PC-9 (cell line): Measurements from ENCODE around the gene ATP13A5.
A peak's percentile ranks its signal among the peaks of the same experiment; 100 is the strongest.

Experiments
- CTCF ChIP-seq: fragments of 200-600 bp; sonication (generic); conservative IDR thresholded peaks from 2 replicates; pipeline ENCODE4 v1.6.1; 2017; ENCODE audit warnings: mixed run types, antibody characterized with exemption, mild to moderate bottlenecking, moderate library complexity
- EZH2 ChIP-seq: fragments of 200-600 bp; sonication (generic); IDR thresholded peaks from 2 replicates; pipeline ENCODE4 v1.8.0; 2017; ENCODE audit warnings: antibody characterized with exemption, low read depth

- 0 out of 2 replicates have a peak, but pooled peaks have one; percentile 22 for TF ChIP-seq CTCF
- no peak for TF ChIP-seq EZH2
These were observed 115.8 kb downstream of the ATP13A5 start for GRCh38 chr3:193262707-193263106.
